ENCODE data around the gene OOSP1. TPM values are rescaled to one million over a fixed set of nuclear protein-coding genes. Genes with fewer than 3 reads are reported as not detected.

Gene OOSP1
- total RNA-seq, 3 donors from 2014 or later = not detected

DNA sequence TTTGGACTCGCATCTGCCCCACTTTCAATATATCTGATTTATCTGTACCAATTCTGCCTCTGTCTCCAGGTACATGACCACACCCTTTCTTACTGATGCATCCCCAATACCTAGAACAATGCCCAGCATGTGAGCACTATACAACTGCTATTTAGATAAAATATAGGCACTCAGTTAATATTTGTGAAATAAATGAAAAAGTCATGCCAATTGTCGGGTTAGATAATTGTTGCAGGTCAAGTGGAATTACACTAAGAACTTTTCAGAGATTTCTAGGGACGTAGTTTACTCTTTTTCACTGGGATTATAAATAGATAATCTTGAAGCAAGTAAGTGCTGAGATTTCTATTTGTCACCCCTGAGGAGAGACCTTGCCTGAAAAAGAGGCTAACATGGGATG is 46.1 kb downstream of the OOSP1 start:
- intact Hi-C loops (cut with DNase I; ENCODE audit: low total_unique reads) = loop anchor here (5.0 kb wide), 1 partner anchor 88 kb away; no protein-coding TSS in a partner anchor
- TF ChIP-seq POLR2A (IDR thresholded peaks at IDR 0.05) = no peak
- TF ChIP-seq, protein P1, sequence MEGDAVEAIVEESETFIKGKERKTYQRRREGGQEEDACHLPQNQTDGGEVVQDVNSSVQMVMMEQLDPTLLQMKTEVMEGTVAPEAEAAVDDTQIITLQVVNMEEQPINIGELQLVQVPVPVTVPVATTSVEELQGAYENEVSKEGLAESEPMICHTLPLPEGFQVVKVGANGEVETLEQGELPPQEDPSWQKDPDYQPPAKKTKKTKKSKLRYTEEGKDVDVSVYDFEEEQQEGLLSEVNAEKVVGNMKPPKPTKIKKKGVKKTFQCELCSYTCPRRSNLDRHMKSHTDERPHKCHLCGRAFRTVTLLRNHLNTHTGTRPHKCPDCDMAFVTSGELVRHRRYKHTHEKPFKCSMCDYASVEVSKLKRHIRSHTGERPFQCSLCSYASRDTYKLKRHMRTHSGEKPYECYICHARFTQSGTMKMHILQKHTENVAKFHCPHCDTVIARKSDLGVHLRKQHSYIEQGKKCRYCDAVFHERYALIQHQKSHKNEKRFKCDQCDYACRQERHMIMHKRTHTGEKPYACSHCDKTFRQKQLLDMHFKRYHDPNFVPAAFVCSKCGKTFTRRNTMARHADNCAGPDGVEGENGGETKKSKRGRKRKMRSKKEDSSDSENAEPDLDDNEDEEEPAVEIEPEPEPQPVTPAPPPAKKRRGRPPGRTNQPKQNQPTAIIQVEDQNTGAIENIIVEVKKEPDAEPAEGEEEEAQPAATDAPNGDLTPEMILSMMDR (IDR thresholded peaks at IDR 0.05) = no peak
- no peak for TF ChIP-seq POLR2AphosphoS5 (IDR thresholded peaks at IDR 0.05)
- H3K4me1 ChIP-seq = no peaks in the 10 kb centered on the region

DNA sequence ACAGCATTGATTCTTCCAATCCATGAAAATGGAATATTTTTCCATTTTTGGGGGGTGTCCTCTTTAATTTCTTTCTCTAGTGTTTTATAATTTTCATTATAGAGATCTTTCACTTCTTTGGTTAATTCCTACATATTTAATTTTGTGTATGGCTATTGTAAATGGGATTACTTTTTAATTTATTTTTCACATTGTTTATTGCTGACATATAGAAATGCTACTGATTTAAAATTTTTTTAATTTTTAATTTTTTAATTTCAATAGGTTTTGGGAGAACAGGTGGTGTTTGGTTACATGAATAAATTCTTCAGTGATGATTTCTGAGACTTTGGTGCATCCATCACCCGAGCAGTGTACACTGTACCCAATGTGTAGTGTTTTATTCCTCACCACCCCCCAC is 52.2 kb downstream of the OOSP1 start:
- Histone ChIP-seq H3K9me3 (peaks cover 0 to 8% of the 10 kb centered on the region in 2 donors), H3K27me3 (no peaks in the 10 kb centered on the region), H3K4me1 (no peaks in the 10 kb centered on the region), H3K27ac (no peak overlapping the region), H3K4me3 (no peak overlapping the region), H3K36me3 (no peaks in the 10 kb centered on the region)
- DNase-seq (ENCODE audit: low spot score in 2 of 2) = no peak
- TF ChIP-seq POLR2A (IDR thresholded peaks at IDR 0.05) (no peak), POLR2AphosphoS5 (IDR thresholded peaks at IDR 0.05) (no peak)
- TF ChIP-seq, protein P1 (IDR thresholded peaks at IDR 0.05) = no peak
- intact Hi-C loops (cut with DNase I; ENCODE audit: low total_unique reads) = no loop called here

More for the DNA sequence above, 46.1 kb downstream of the OOSP1 start:
- DNase-seq (ENCODE audit: low spot score in 2 of 2) = no peak
- Histone ChIP-seq H3K27me3 (no peaks in the 10 kb centered on the region), H3K36me3 (no peaks in the 10 kb centered on the region), H3K9me3 (no peaks in the 10 kb centered on the region), H3K4me3 (no peak overlapping the region), H3K27ac (no peak overlapping the region)

DNA sequence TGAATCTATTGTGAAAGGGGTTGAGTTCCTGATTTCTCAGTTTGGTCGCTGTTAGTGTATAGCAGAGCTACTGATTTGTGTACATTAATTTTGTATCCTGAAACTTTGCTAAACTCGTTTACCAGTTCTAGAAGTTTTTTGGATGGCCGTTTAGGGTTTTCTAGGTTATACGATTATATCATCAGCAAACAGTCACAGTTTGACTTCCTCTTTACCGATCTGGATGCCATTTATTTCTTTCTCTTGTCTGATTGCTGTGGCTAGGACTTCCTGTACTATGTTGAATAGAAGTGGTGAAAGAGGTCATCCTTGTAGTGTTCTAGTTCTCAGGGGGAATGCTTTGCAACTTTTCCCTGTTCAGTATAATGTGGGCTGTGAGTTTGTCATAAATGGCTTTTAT is 54.2 kb downstream of the OOSP1 start:
- no peak for DNase-seq (ENCODE audit: low spot score in 2 of 2)
- no peaks in the 10 kb centered on the region for H3K36me3 ChIP-seq
- no peaks in the 10 kb centered on the region for H3K4me1 ChIP-seq
- peaks cover 0 to 8% of the 10 kb centered on the region in 2 donors for H3K9me3 ChIP-seq
- H3K27me3 ChIP-seq = no peaks in the 10 kb centered on the region
- TF ChIP-seq, protein P1 (IDR thresholded peaks at IDR 0.05) = no peak
- no peak for TF ChIP-seq POLR2AphosphoS5 (IDR thresholded peaks at IDR 0.05)
- TF ChIP-seq POLR2A (IDR thresholded peaks at IDR 0.05) = no peak
- no peak overlapping the region for H3K27ac ChIP-seq
- H3K4me3 ChIP-seq = no peak overlapping the region
- intact Hi-C loops (cut with DNase I; ENCODE audit: low total_unique reads) = no loop called here

- Histone ChIP-seq H3K9me3 (no peaks in the 10 kb centered on the region), H3K4me3 (no peak overlapping the region), H3K27me3 (no peaks in the 10 kb centered on the region), H3K36me3 (no peaks in the 10 kb centered on the region), H3K27ac (no peak overlapping the region), H3K4me1 (no peaks in the 10 kb centered on the region)
- intact Hi-C loops (cut with DNase I; ENCODE audit: low total_unique reads) = no loop called here
- TF ChIP-seq, protein P1 (IDR thresholded peaks at IDR 0.05) = no peak
- TF ChIP-seq POLR2A (IDR thresholded peaks at IDR 0.05) (no peak), POLR2AphosphoS5 (IDR thresholded peaks at IDR 0.05) (no peak)
- DNase-seq (ENCODE audit: low spot score in 2 of 2) = no peak
Measured at GRCh38 chr11:59997800-59998199, 59.6 kb downstream of the OOSP1 start.

- no peak overlapping the region for H3K4me3 ChIP-seq
- intact Hi-C loops (cut with DNase I; ENCODE audit: low total_unique reads) = no loop called here
- no peak for DNase-seq (ENCODE audit: low spot score in 2 of 2)
- no peaks in the 10 kb centered on the region for H3K36me3 ChIP-seq
- H3K4me1 ChIP-seq = no peaks in the 10 kb centered on the region
- no peak overlapping the region for H3K27ac ChIP-seq
- H3K9me3 ChIP-seq = no peaks in the 10 kb centered on the region
- no peaks in the 10 kb centered on the region for H3K27me3 ChIP-seq
- TF ChIP-seq, protein P1 (IDR thresholded peaks at IDR 0.05) = no peak
- TF ChIP-seq POLR2AphosphoS5 (IDR thresholded peaks at IDR 0.05) (no peak), POLR2A (IDR thresholded peaks at IDR 0.05) (no peak)
Measured at GRCh38 chr11:59999691-60000090, 61.5 kb downstream of the OOSP1 start.

Measured in breast epithelium (tissue), 4 donors.